IMR-90 (cell line): ENCODE measurements around the gene ZBTB44. TPM values are rescaled to one million over a fixed set of nuclear protein-coding genes. Genes with fewer than 3 reads are reported as not detected.
"Not testable (repeated sequence)": the region's sequence is repeated elsewhere in the genome, so short reads cannot be mapped to it uniquely, and the experiment has no call there.

ENCODE experiments used
- ATAC-seq: fragments of 200-7000 bp; cut with Tn5 transposase; 2 replicates; pipeline ENCODE4 v1.9.1; 2020; ENCODE audit warnings: low read depth, mild to moderate bottlenecking, moderate library complexity
- BruUV-seq: library from RNA; stranded (reverse); fragments of 400-500 nt; replicated peaks from 2 replicates; lab custom pipeline; 2021; lab: Mats Ljungman, UMichigan
- CTCF ChIA-PET: fragments of 300-600 bp; formaldehyde crosslinking; extraction: SDS; loops from one replicate; lab custom pipeline; 2021; ENCODE audit warnings: antibody characterized with exemption; lab: Yijun Ruan, JAX
- POLR2A ChIA-PET: fragments of 300-600 bp; sonication (Branson Sonifier 250); formaldehyde crosslinking; loops from one replicate; lab custom pipeline; 2022; ENCODE audit warnings: antibody characterized with exemption; ENCODE audit not compliant: unreplicated experiment; lab: Charles Lee
- DNase-seq: peaks from one replicate; pipeline ENCODE4 v3.0.0; 2013
- H2AFZ ChIP-seq: replicated peaks from 2 replicates; pipeline ENCODE3; 2013; ENCODE audit warnings: low read length, mild to moderate bottlenecking; ENCODE audit not compliant: poor library complexity
- H2AK5ac ChIP-seq: 2 replicates; pipeline ENCODE4 v1.6.1; 2013; ENCODE audit warnings: low read depth, low read length, inconsistent platforms
- H2AK9ac ChIP-seq: replicated peaks from 2 replicates; pipeline ENCODE3; 2013; ENCODE audit warnings: mild to moderate bottlenecking, low read depth, low read length, moderate library complexity; ENCODE audit not compliant: poor library complexity
- H2BK120ac ChIP-seq: 2 replicates; pipeline ENCODE4 v1.6.1; 2013; ENCODE audit warnings: low read depth, low read length, inconsistent platforms
- H2BK15ac ChIP-seq: 3 replicates; pipeline ENCODE4 v1.6.1; 2013; ENCODE audit warnings: low read depth, low read length, inconsistent platforms
- H2BK20ac ChIP-seq: 2 replicates; pipeline ENCODE4 v1.6.1; 2013; ENCODE audit warnings: low read depth, mild to moderate bottlenecking, inconsistent platforms, low read length, moderate library complexity
- H2BK5ac ChIP-seq: 2 replicates; pipeline ENCODE4 v1.6.1; 2013; ENCODE audit warnings: mild to moderate bottlenecking, low read depth, low read length, inconsistent platforms; ENCODE audit not compliant: poor library complexity, severe bottlenecking
- H3K14ac ChIP-seq: replicated peaks from 2 replicates; pipeline ENCODE4 v1.6.1; 2013; ENCODE audit warnings: low read depth, low read length, inconsistent platforms
- H3K18ac ChIP-seq: 2 replicates; pipeline ENCODE4 v1.6.1; 2013; ENCODE audit warnings: low read depth, low read length, control low read depth
- H3K23ac ChIP-seq: 2 replicates; pipeline ENCODE4 v1.6.1; 2013; ENCODE audit warnings: low read depth, low read length, inconsistent platforms
- H3K27ac ChIP-seq: 2 replicates; pipeline ENCODE4 v1.5.1; 2013; ENCODE audit warnings: mild to moderate bottlenecking, control low read depth, low read length; ENCODE audit not compliant: insufficient read depth
- H3K27me3 ChIP-seq: 2 replicates; pipeline ENCODE4 v1.6.1; 2013; ENCODE audit warnings: low read length; ENCODE audit not compliant: control insufficient read depth, insufficient read depth
- H3K36me3 ChIP-seq: 2 replicates; pipeline ENCODE4 v1.6.1; 2013; ENCODE audit warnings: low read length, mixed read lengths; ENCODE audit not compliant: control insufficient read depth, insufficient read depth
- H3K4ac ChIP-seq: 2 replicates; pipeline ENCODE4 v1.6.1; 2013; ENCODE audit warnings: low read depth, low read length, inconsistent platforms
- H3K4me1 ChIP-seq: 2 replicates; pipeline ENCODE4 v1.6.1; 2013; ENCODE audit warnings: low read length, mixed read lengths; ENCODE audit not compliant: control insufficient read depth, insufficient read depth
- H3K4me2 ChIP-seq: 2 replicates; pipeline ENCODE4 v1.6.1; 2013; ENCODE audit warnings: low read depth, mild to moderate bottlenecking, control low read depth, low read length, moderate library complexity
- H3K4me3 ChIP-seq: 2 replicates; pipeline ENCODE4 v1.5.1; 2013; ENCODE audit warnings: low read depth, mild to moderate bottlenecking, control low read depth, low read length, moderate library complexity; ENCODE audit not compliant: insufficient read depth
- H3K56ac ChIP-seq: 2 replicates; pipeline ENCODE4 v1.6.1; 2013; ENCODE audit warnings: low read length, inconsistent platforms; ENCODE audit not compliant: insufficient read depth; ENCODE audit errors: extremely low read depth
- H3K79me1 ChIP-seq, 2 experiments: 2 replicates each; pipeline ENCODE4 v1.6.1; 2013; ENCODE audit warnings: low read length in 2 of 2, inconsistent platforms in 1 of 2, low read depth in 1 of 2
- H3K9ac ChIP-seq: 2 replicates; pipeline ENCODE4 v1.6.1; 2013; ENCODE audit warnings: low read depth, low read length, control low read depth
- H3K9me1 ChIP-seq: 2 replicates; pipeline ENCODE4 v1.6.1; 2013; ENCODE audit warnings: low read length, inconsistent platforms; ENCODE audit not compliant: insufficient read depth
- H3K9me3 ChIP-seq: 2 replicates; pipeline ENCODE4 v1.6.1; 2013; ENCODE audit warnings: low read length; ENCODE audit not compliant: control insufficient read depth, insufficient read depth
- H4K20me1 ChIP-seq: 2 replicates; pipeline ENCODE4 v1.6.1; 2013; ENCODE audit warnings: low read length, inconsistent platforms; ENCODE audit not compliant: insufficient read depth
- H4K5ac ChIP-seq: 2 replicates; pipeline ENCODE4 v1.6.1; 2013; ENCODE audit warnings: mild to moderate bottlenecking, low read depth, low read length, control low read depth
- H4K8ac ChIP-seq, 2 experiments: 2 replicates each; pipeline ENCODE4 v1.6.1; 2013; ENCODE audit warnings: low read depth in 2 of 2, low read length in 2 of 2, control low read depth in 1 of 2, inconsistent platforms in 1 of 2
- H4K91ac ChIP-seq: 2 replicates; pipeline ENCODE4 v1.6.1; 2013; ENCODE audit warnings: low read depth, low read length, inconsistent platforms; ENCODE audit not compliant: insufficient read depth
- dilution Hi-C: fragments of 300-500 bp; cut with HindIII; formaldehyde crosslinking; loops from one replicate; pipeline ENCODE4 v1.14.3; 2018; ENCODE audit warnings: low sequenced_read_pairs; ENCODE audit not compliant: unreplicated experiment
- in situ Hi-C: fragments of 300-500 bp; cut with MboI; formaldehyde crosslinking; loops from 3 replicates; pipeline ENCODE4 v1.14.3; 2019; ENCODE audit warnings: low sequenced_read_pairs, inconsistent platforms, mixed read lengths
- intact Hi-C: fragments of 100-400 bp; cut with micrococcal nuclease; formaldehyde crosslinking; loops from 2 replicates; pipeline ENCODE4 v1.10.0; 2022
- polyA plus RNA-seq, 3 experiments: library from polyadenylated mRNA; depleted of rRNA; stranded (reverse); fragments of >200 nt; gene quantifications; 2 replicates each; pipeline ENCODE4 v1.2.3, GENCODE V29; 2012; ENCODE audit warnings: low replicate concordance in 1 of 3
- total RNA-seq: library from RNA; depleted of rRNA; stranded (reverse); fragments of >200 nt; gene quantifications from 2 replicates; pipeline ENCODE4 v1.2.3, GENCODE V29; 2012

Gene ZBTB44
- total and polyA plus RNA-seq, 2 of the 4 experiments (the other 2 are of a cell fraction), result 6.9 to 23.3 TPM

DNA sequence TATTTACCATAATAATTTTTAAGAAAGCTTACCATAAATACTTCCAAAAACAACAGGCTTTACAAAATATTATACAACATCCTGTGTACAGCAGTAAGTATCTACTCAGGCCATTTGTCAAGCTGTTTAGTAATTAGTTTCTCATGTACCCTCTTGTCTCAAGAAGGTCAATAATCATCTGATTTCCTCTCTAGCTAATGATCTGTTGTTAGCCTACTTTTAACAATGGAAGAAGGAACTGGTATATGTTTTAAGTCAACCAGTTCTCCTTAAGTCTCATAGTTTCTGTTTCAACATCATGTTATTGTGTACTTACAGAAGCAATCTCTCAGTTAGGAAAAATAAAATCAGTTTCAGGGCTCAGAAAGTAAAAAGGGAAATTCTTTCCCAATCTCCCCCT is 81.2 kb downstream of the ZBTB44 start:
- H2AFZ ChIP-seq, H2BK15ac ChIP-seq, H3K27ac ChIP-seq, H4K20me1 ChIP-seq, H3K4me1 ChIP-seq, H3K23ac ChIP-seq, DNase-seq, H3K56ac ChIP-seq, intact Hi-C loops, POLR2A ChIA-PET, H4K5ac ChIP-seq, H3K79me1 ChIP-seq, CTCF ChIA-PET, H3K27me3 ChIP-seq, H3K4ac ChIP-seq, H2BK5ac ChIP-seq, in situ Hi-C loops, H2BK120ac ChIP-seq, ATAC-seq, H3K18ac ChIP-seq, H2AK9ac ChIP-seq, H3K4me2 ChIP-seq, H3K36me3 ChIP-seq, H3K4me3 ChIP-seq, H4K91ac ChIP-seq, dilution Hi-C loops, H3K14ac ChIP-seq, H3K9me1 ChIP-seq, H2BK20ac ChIP-seq, H3K9me3 ChIP-seq, H3K9ac ChIP-seq, H4K8ac ChIP-seq, BruUV-seq, H2AK5ac ChIP-seq: not testable (repeated sequence)
